PC-3 (cell line): ENCODE measurements around the gene CLDN4. TPM values are rescaled to one million over a fixed set of nuclear protein-coding genes. Genes with fewer than 3 reads are reported as not detected.

Experiments
- ATAC-seq: fragments of 200-7000 bp; cut with Tn5 transposase; 2 replicates; pipeline ENCODE4 v1.9.1; 2020; ENCODE audit warnings: mild to moderate bottlenecking, moderate library complexity
- BruUV-seq: library from RNA; stranded (reverse); fragments of 400-500 nt; replicated peaks from 2 replicates; lab custom pipeline; 2021; lab: Mats Ljungman, UMichigan
- CTCF ChIA-PET: fragments of 300-600 bp; sonication (Branson Sonifier 250); formaldehyde crosslinking; loops from one replicate; lab custom pipeline; 2022; ENCODE audit warnings: antibody characterized with exemption; lab: Charles Lee
- POLR2A ChIA-PET: fragments of 300-600 bp; sonication (Branson Sonifier 250); formaldehyde crosslinking; loops from one replicate; lab custom pipeline; 2022; ENCODE audit warnings: antibody characterized with exemption; ENCODE audit not compliant: unreplicated experiment; lab: Charles Lee
- DNase-seq: peaks from one replicate; pipeline ENCODE4 v3.0.0-alpha.2; 2015
- H2AFZ ChIP-seq: fragments of 300-600 bp; sonication (generic); 2 replicates; pipeline ENCODE4 v1.6.0; 2016; ENCODE audit warnings: antibody characterized with exemption, low read length
- H3F3A ChIP-seq: fragments of 300-600 bp; sonication (generic); one replicate; pipeline ENCODE4 v1.6.0; 2017; ENCODE audit warnings: antibody characterized with exemption, low read length, control low read depth, mild to moderate bottlenecking; ENCODE audit not compliant: unreplicated experiment
- H3K27ac ChIP-seq: fragments of 300-600 bp; sonication (generic); 2 replicates; pipeline ENCODE4 v1.5.1; 2016; ENCODE audit warnings: mild to moderate bottlenecking, low read length
- H3K27me3 ChIP-seq: fragments of 300-600 bp; sonication (generic); 2 replicates; pipeline ENCODE4 v1.6.1; 2016; ENCODE audit warnings: low read length, mixed read lengths
- H3K36me3 ChIP-seq: fragments of 300-600 bp; sonication (generic); 2 replicates; pipeline ENCODE4 v1.6.1; 2016; ENCODE audit warnings: low read depth, mixed run types, low read length, mixed read lengths
- H3K4me1 ChIP-seq: fragments of 300-600 bp; sonication (generic); 2 replicates; pipeline ENCODE4 v1.5.1; 2016; ENCODE audit warnings: low read length; ENCODE audit not compliant: insufficient read depth
- H3K4me2 ChIP-seq: fragments of 300-600 bp; sonication (generic); 2 replicates; pipeline ENCODE4 v1.6.0; 2016; ENCODE audit warnings: low read length
- H3K4me3 ChIP-seq: fragments of 300-600 bp; sonication (generic); 2 replicates; pipeline ENCODE4 v1.5.1; 2016; ENCODE audit warnings: mild to moderate bottlenecking, low read length, mixed read lengths
- H3K79me2 ChIP-seq: fragments of 300-600 bp; sonication (generic); 2 replicates; pipeline ENCODE4 v1.6.1; 2017; ENCODE audit warnings: low read length, mixed read lengths
- H3K9ac ChIP-seq: fragments of 300-600 bp; sonication (generic); 2 replicates; pipeline ENCODE4 v1.6.0; 2016; ENCODE audit warnings: mild to moderate bottlenecking, low read length
- H3K9me2 ChIP-seq: fragments of 300-600 bp; sonication (generic); replicated peaks from 2 replicates; pipeline ENCODE4 v1.6.1; 2016; ENCODE audit warnings: mixed run types, low read length, mixed read lengths
- H3K9me3 ChIP-seq: fragments of 300-600 bp; sonication (generic); 2 replicates; pipeline ENCODE4 v1.6.1; 2016; ENCODE audit warnings: low read length, mixed read lengths
- H4K20me1 ChIP-seq: fragments of 300-600 bp; sonication (generic); 2 replicates; pipeline ENCODE4 v1.6.1; 2016; ENCODE audit warnings: low read length, mixed read lengths
- CTCF ChIP-seq: fragments of 300-600 bp; sonication (generic); conservative IDR thresholded peaks from 2 replicates; pipeline ENCODE4 v1.5.1; 2017; ENCODE audit warnings: antibody characterized with exemption, low read depth, mild to moderate bottlenecking, low read length
- EZH2 ChIP-seq: fragments of 300-600 bp; sonication (generic); IDR thresholded peaks from one replicate; pipeline ENCODE4 v1.6.1; 2017; ENCODE audit warnings: antibody characterized with exemption, mild to moderate bottlenecking, low read length; ENCODE audit not compliant: unreplicated experiment
- EZH2phosphoT487 ChIP-seq: fragments of 300-600 bp; sonication (generic); IDR thresholded peaks from 2 replicates; pipeline ENCODE4 v1.6.1; 2018; ENCODE audit warnings: mild to moderate bottlenecking, antibody characterized with exemption, low read length, borderline replicate concordance
- intact Hi-C: fragments of 100-400 bp; cut with micrococcal nuclease; formaldehyde crosslinking; loops from 2 replicates; pipeline ENCODE4 v1.9.0; 2023
- total RNA-seq: library from RNA; depleted of rRNA; stranded (reverse); fragments of >200 nt; gene quantifications from 2 replicates; pipeline ENCODE4 v1.2.3, GENCODE V29; 2014

Gene CLDN4
- total RNA-seq, 1 experiment from 2014 or later, result 656 TPM

GRCh38 chr7:73851410-73852338 is 20.9 kb downstream of the CLDN4 start:
- H3K27ac ChIP-seq, result peak overlapping the region; percentile 97
- peak overlapping the region; percentile 61 for H3K4me2 ChIP-seq
- intact Hi-C loops, result loop anchor here (1.0 to 10.0 kb wide), 5 partner anchors 23 to 227 kb away; partner anchors contain the start of genes ABHD11, CLDN3 and MLXIPL
- H3K9me2 ChIP-seq, result no peaks in the 10 kb centered on the region
- ChIA-PET POLR2A (interaction anchor here (1.1 to 1.3 kb wide), 6 partner anchors 9 to 144 kb away, joined by 5 to 18 read pairs (median 15); partner anchors contain the start of genes ABHD11 and METTL27), CTCF (interaction anchor here (0.7 to 1.2 kb wide), 3 partner anchors 25 to 82 kb away, joined by 5 to 18 read pairs (median 6); partner anchors contain the start of gene CLDN3)
- no peaks in the 10 kb centered on the region for H4K20me1 ChIP-seq
- DNase-seq, result peak; percentile 98
- TF ChIP-seq EZH2phosphoT487 (no peak), EZH2 (no peak), CTCF (no peak)
- no peaks in the 10 kb centered on the region for H3K27me3 ChIP-seq
- peak overlapping the region; percentile 80 for H3K9ac ChIP-seq
- BruUV-seq, result no TSS peak
- peaks cover 6% of the 10 kb centered on the region for H3F3A ChIP-seq
- ATAC-seq, result peak; percentile 72
- H3K4me3 ChIP-seq, result peak overlapping the region; percentile 27; the same call in 1 of the 2 replicates
- H3K9me3 ChIP-seq, result no peaks in the 10 kb centered on the region
- no peaks in the 10 kb centered on the region for H3K36me3 ChIP-seq
- peaks cover 51% of the 10 kb centered on the region for H3K4me1 ChIP-seq
- H2AFZ ChIP-seq, result no peak overlapping the region
- H3K79me2 ChIP-seq, result no peaks in the 10 kb centered on the region

GRCh38 chr7:73852500-73852899 is 21.7 kb downstream of the CLDN4 start:
- intact Hi-C loops, result loop anchor here (10.0 kb wide), 2 partner anchors 78 to 228 kb away; partner anchors contain the start of genes CLDN3 and MLXIPL
- Histone ChIP-seq H3K4me1 (peaks cover 50% of the 10 kb centered on the region), H4K20me1 (no peaks in the 10 kb centered on the region), H3K9me3 (no peaks in the 10 kb centered on the region), H3K4me3 (no peak overlapping the region), H3K4me2 (peak overlapping the region; percentile 42; the same call in 1 of the 2 replicates), H3K9me2 (no peaks in the 10 kb centered on the region), H3F3A (peaks cover 6% of the 10 kb centered on the region), H3K27me3 (no peaks in the 10 kb centered on the region), H3K9ac (0 out of 2 replicates have a peak overlapping the region, but pooled peaks have one; percentile 27), H3K79me2 (no peaks in the 10 kb centered on the region), H3K27ac (peak overlapping the region; percentile 97), H2AFZ (no peak overlapping the region), H3K36me3 (no peaks in the 10 kb centered on the region)
- no peak for ATAC-seq
- TF ChIP-seq EZH2 (no peak), EZH2phosphoT487 (no peak), CTCF (no peak)
- DNase-seq, result peak; percentile 8
- BruUV-seq, result no TSS peak
- ChIA-PET CTCF (no interaction called here), POLR2A (no interaction called here)
